Ovary (tissue), 9 donors: ENCODE results near the gene KIR2DL1. TPM values are rescaled to one million over a fixed set of nuclear protein-coding genes. Genes with fewer than 3 reads are reported as not detected.
"Not testable (repeated sequence)": the region's sequence is repeated elsewhere in the genome, so short reads cannot be mapped to it uniquely, and the experiment has no call there.

Source experiments
- DNase-seq, 5 donors: peaks; one replicate each; pipeline ENCODE4 v3.0.0-alpha.2; 2019 to 2020
- H3K27ac ChIP-seq, 2 donors: fragments of 200-600 bp; one replicate each; pipeline versions ENCODE4 v1.5.1 to v1.8.0; 2019 to 2022
- H3K27me3 ChIP-seq: fragments of 200-600 bp; one replicate; pipeline ENCODE4 v1.8.0; 2022
- H3K36me3 ChIP-seq: fragments of 200-600 bp; sonication (generic); one replicate; pipeline ENCODE4 v1.5.1; 2019
- H3K4me1 ChIP-seq: one replicate; pipeline ENCODE4 v1.8.1; 2013; ENCODE audit warnings: mild to moderate bottlenecking, moderate library complexity; ENCODE audit not compliant: insufficient read depth
- H3K4me3 ChIP-seq: fragments of 200-600 bp; sonication (generic); one replicate; pipeline ENCODE4 v1.5.1; 2017
- H3K9me3 ChIP-seq, 2 donors: fragments of 200-600 bp in 1 of 2; sonication (generic) in 1 of 2; one replicate each; pipeline versions ENCODE4 v1.5.1 to v1.8.1; 2013 to 2019; ENCODE audit warnings: mild to moderate bottlenecking in 1 of 2, moderate library complexity in 1 of 2
- EP300 ChIP-seq: sonication (generic); formaldehyde crosslinking; IDR thresholded peaks from one replicate; pipeline ENCODE4 v1.6.1; 2017; ENCODE audit warnings: antibody characterized with exemption
- POLR2A ChIP-seq: fragments of 450-650 bp; IDR thresholded peaks from one replicate; pipeline ENCODE4 v1.6.1; 2017; ENCODE audit warnings: antibody characterized with exemption, mild to moderate bottlenecking, moderate library complexity
- WGBS, 3 donors: extraction: QIAGEN DNeasy Blood & Tissue Kit in 1 of 3; methylation state at CpG; one replicate each; pipeline versions ENCODE4 v1.1.5 to v1.1.7; 2013 to 2017; 5-methylcytosine and 5-hydroxymethylcytosine counted together
- intact Hi-C, 4 donors: fragments of 100-400 bp; cut with DNase I; formaldehyde crosslinking; loops; one replicate each; pipeline versions ENCODE4 v1.11.0 to v1.15.1; 2022 to 2023
- polyA plus RNA-seq, 2 donors: library from polyadenylated mRNA; stranded (reverse); fragments of 200-250 nt in 1 of 2; fragments of 350-450 nt in 1 of 2; fragmentation: Illumina TruSeq in 1 of 2; extraction: RNeasy Lipid Tissue Mini Kit (QIAGEN cat#74804) in 1 of 2; gene quantifications; one replicate each; pipeline ENCODE4 v1.2.3, GENCODE V29; 2013 to 2014
- total RNA-seq, 7 donors: library from RNA; depleted of rRNA in 2 of 7; stranded (reverse); fragments of >200 nt in 2 of 7; fragmentation: NEBNext Ultra II Directional in 3 of 7; extraction: Animal tissue kit (Norgen Biotek cat#: 25700) in 3 of 7; gene quantifications; one replicate each; pipeline versions ENCODE4 v1.1.0 to v1.2.4, GENCODE V29; 2016 to 2023
- TF ChIP-seq, protein P1 (sequence below), 3 donors: fragments of 450-650 bp in 2 of 3; fragments of 200-600 bp in 1 of 3; IDR thresholded peaks; one replicate each; pipeline versions ENCODE4 v1.5.1 to v1.8.0; 2016 to 2022; ENCODE audit warnings: antibody characterized with exemption in 3 of 3, mild to moderate bottlenecking in 1 of 3
- donor health status: DM: no; HTN: no; CAD: no; lungs with moderate emphysema.
- donor health status: DM: no; HTN: no; CAD: no.
- donor health status: Bipolar disorder and iron deficiency.
- donor health status: DM: yes; HTN: yes; CAD: no.
- donor health status: DM: no; HTN: no; CAD: no.
- donor health status: DM: yes; HTN: yes; CAD: no.

The KIR2DL1 gene
- total and polyA plus RNA-seq, 9 donors: 0.12 TPM; not detected in 8

DNA sequence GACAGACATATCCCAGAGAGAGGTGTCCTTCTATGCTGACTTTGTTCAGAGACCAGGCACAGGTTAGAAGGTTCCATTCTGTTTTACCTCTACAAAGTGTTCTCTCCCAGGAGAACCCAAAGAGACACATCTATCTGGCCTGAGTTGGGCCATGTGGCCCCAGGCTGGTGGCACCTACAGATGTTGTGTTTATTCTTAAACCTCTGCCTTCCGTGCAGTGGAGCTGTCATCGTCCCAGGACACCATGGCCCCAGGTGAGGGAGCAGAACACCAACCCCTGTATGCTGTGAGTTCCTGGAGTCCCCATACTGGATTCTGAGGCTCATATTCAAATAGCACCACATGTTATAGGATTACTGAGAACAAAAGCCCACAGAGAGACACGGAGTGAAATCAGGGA is 41.4 kb upstream of the KIR2DL1 start:
- Histone ChIP-seq H3K9me3 (no peaks in the 10 kb centered on the region), H3K27me3 (no peaks in the 10 kb centered on the region), H3K4me3 (no peak overlapping the region), H3K4me1 (no peaks in the 10 kb centered on the region), H3K36me3 (no peaks in the 10 kb centered on the region), H3K27ac (no peak overlapping the region)
- intact Hi-C loops: no loop called here
- no peak for TF ChIP-seq POLR2A
- DNase-seq: no peak
- 49 to 58% (median 51%) methylated on average over 3 of the region's 3 CpGs for WGBS, 3 donors

GRCh38 chr19:54729416-54730188 is 40.0 kb upstream of the KIR2DL1 start:
- Histone ChIP-seq H3K27ac (no peak overlapping the region), H3K27me3 (no peaks in the 10 kb centered on the region), H3K36me3 (no peaks in the 10 kb centered on the region), H3K9me3 (no peaks in the 10 kb centered on the region), H3K4me3 (no peak overlapping the region), H3K4me1 (no peaks in the 10 kb centered on the region)
- TF ChIP-seq POLR2A: no peak
- TF ChIP-seq EP300: no peak
- TF ChIP-seq, protein P1, sequence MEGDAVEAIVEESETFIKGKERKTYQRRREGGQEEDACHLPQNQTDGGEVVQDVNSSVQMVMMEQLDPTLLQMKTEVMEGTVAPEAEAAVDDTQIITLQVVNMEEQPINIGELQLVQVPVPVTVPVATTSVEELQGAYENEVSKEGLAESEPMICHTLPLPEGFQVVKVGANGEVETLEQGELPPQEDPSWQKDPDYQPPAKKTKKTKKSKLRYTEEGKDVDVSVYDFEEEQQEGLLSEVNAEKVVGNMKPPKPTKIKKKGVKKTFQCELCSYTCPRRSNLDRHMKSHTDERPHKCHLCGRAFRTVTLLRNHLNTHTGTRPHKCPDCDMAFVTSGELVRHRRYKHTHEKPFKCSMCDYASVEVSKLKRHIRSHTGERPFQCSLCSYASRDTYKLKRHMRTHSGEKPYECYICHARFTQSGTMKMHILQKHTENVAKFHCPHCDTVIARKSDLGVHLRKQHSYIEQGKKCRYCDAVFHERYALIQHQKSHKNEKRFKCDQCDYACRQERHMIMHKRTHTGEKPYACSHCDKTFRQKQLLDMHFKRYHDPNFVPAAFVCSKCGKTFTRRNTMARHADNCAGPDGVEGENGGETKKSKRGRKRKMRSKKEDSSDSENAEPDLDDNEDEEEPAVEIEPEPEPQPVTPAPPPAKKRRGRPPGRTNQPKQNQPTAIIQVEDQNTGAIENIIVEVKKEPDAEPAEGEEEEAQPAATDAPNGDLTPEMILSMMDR (IDR thresholded peaks at IDR 0.05): no peak
- intact Hi-C loops: no loop called here
- WGBS, 3 donors: 58 to 69% (median 63%) methylated on average over 15 of the region's 15 CpGs
- no peak for DNase-seq

GRCh38 chr19:54731191-54731590 is 38.4 kb upstream of the KIR2DL1 start:
- no peak for DNase-seq
- intact Hi-C loops: no loop called here
- no peaks in the 10 kb centered on the region for H3K9me3 ChIP-seq
- H3K4me3 ChIP-seq: no peak overlapping the region
- TF ChIP-seq, protein P1 (IDR thresholded peaks at IDR 0.05): no peak
- H3K36me3 ChIP-seq: no peaks in the 10 kb centered on the region
- H3K4me1 ChIP-seq: no peaks in the 10 kb centered on the region
- no peaks in the 10 kb centered on the region for H3K27me3 ChIP-seq
- 45 to 68% (median 55%) methylated on average over 8 of the region's 8 CpGs for WGBS, 3 donors
- no peak overlapping the region for H3K27ac ChIP-seq

GRCh38 chr19:54738306-54738705 is 31.3 kb upstream of the KIR2DL1 start, which contains the start of gene KIR2DL3:
TSS of gene KIR2DL3 (plus strand) at chr19:54738513. CDS start at chr19:54738546, 33 bp downstream.
- not testable (repeated sequence) for DNase-seq, H3K36me3 ChIP-seq, H3K27me3 ChIP-seq, H3K27ac ChIP-seq, H3K9me3 ChIP-seq, H3K4me3 ChIP-seq, H3K4me1 ChIP-seq
- intact Hi-C loops: loop anchor here in 1 of 4 donors (5.0 kb wide), 1 partner anchor 109 kb away; no protein-coding TSS in a partner anchor
- WGBS, 3 donors: 85 to 88% (median 87%) methylated on average over 15 to 16 of the region's 16 CpGs

- WGBS, 3 donors: 54 to 91% (median 63%) methylated on average over 1 of the region's 1 CpG
- Histone ChIP-seq H3K27ac (no peak overlapping the region), H3K36me3 (no peaks in the 10 kb centered on the region), H3K9me3 (no peaks in the 10 kb centered on the region), H3K4me3 (no peak overlapping the region), H3K4me1 (no peaks in the 10 kb centered on the region), H3K27me3 (no peaks in the 10 kb centered on the region)
- DNase-seq: no peak
- intact Hi-C loops: loop anchor here in 1 of 4 donors (5.0 kb wide), 1 partner anchor 109 kb away; no protein-coding TSS in a partner anchor
- no peak for TF ChIP-seq EP300
- TF ChIP-seq, protein P1 (IDR thresholded peaks at IDR 0.05): no peak
- TF ChIP-seq POLR2A: no peak
Observed at GRCh38 chr19:54738715-54739114, 30.9 kb upstream of the KIR2DL1 start.
